ENCODE results near the gene ERG28. TPM values are rescaled to one million over a fixed set of nuclear protein-coding genes. Genes with fewer than 3 reads are reported as not detected.
A peak's percentile ranks its signal among the peaks of the same experiment; 100 is the strongest.

Gene ERG28
- total RNA-seq, 2 donors from 2014 or later, result 7.6 to 7.7 TPM

DNA sequence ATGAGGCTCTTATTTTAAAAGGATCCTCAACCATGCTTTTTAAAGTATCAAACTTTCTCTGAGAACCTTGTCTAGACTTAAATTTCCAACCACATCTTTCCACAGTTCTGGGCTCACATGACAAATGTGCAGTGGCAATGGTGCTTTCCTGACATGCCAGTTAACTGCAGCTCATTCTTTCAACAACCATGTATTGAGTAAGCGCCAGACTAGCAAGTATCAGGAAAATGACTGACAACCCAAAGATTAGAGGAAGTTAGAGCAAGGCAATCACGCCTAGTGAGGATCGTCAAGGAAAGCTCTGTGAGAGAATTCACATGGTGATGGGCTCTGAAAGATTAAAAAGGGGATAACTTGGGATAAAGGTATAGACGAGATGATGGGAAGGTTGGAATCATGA lies 46.5 kb downstream of the ERG28 start:
- TF ChIP-seq, protein P1, sequence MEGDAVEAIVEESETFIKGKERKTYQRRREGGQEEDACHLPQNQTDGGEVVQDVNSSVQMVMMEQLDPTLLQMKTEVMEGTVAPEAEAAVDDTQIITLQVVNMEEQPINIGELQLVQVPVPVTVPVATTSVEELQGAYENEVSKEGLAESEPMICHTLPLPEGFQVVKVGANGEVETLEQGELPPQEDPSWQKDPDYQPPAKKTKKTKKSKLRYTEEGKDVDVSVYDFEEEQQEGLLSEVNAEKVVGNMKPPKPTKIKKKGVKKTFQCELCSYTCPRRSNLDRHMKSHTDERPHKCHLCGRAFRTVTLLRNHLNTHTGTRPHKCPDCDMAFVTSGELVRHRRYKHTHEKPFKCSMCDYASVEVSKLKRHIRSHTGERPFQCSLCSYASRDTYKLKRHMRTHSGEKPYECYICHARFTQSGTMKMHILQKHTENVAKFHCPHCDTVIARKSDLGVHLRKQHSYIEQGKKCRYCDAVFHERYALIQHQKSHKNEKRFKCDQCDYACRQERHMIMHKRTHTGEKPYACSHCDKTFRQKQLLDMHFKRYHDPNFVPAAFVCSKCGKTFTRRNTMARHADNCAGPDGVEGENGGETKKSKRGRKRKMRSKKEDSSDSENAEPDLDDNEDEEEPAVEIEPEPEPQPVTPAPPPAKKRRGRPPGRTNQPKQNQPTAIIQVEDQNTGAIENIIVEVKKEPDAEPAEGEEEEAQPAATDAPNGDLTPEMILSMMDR (IDR thresholded peaks at IDR 0.05), result no peak
- H3K27me3 ChIP-seq (replicated peaks; ENCODE audit: insufficient read depth), result no peaks in the 10 kb centered on the region
- ATAC-seq (ENCODE audit: insufficient number of reproducible peaks, low FRiP score, low read depth), result no peak
- H3K4me1 ChIP-seq (ENCODE audit: control insufficient read depth in 1 of 2, low read depth in 2 of 2), result peaks cover 6 to 15% of the 10 kb centered on the region in 2 donors
- no peaks in the 10 kb centered on the region for H3K9me3 ChIP-seq
- H3K4me3 ChIP-seq, result no peak overlapping the region
- H3K27ac ChIP-seq, result no peak overlapping the region
- no peaks in the 10 kb centered on the region for H3K36me3 ChIP-seq
- DNase-seq (ENCODE audit: low spot score), result no peak

DNA sequence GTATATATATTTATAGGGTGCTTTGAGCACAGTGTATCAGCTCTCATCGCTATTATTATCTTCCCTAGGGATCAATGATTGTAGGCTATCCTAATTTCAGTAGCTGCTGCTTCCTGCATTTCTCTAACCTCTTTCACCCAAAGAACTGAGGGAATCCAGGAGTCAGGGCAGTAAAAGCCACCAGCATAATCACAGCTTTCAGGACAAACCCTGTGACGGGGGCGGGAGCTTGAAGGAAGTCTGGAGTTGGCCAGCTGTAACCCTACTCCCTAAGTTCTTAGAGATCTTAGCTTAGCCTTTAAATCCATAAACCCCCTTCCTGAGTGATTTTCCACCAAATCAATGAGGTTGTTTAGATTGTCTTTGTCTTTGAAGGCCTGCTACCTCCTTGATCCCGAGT lies 48.5 kb downstream of the ERG28 start:
- H3K4me1 ChIP-seq (ENCODE audit: control insufficient read depth in 1 of 2, low read depth in 2 of 2), result peaks cover 6 to 15% of the 10 kb centered on the region in 2 donors
- no peak overlapping the region for H3K27ac ChIP-seq
- H3K9me3 ChIP-seq, result no peaks in the 10 kb centered on the region
- TF ChIP-seq, protein P1 (IDR thresholded peaks at IDR 0.05), result no peak
- ATAC-seq (ENCODE audit: insufficient number of reproducible peaks, low FRiP score, low read depth) (no peak), DNase-seq (ENCODE audit: low spot score) (no peak)
- no peaks in the 10 kb centered on the region for H3K36me3 ChIP-seq
- no peak overlapping the region for H3K4me3 ChIP-seq
- no peaks in the 10 kb centered on the region for H3K27me3 ChIP-seq (replicated peaks; ENCODE audit: insufficient read depth)

DNA sequence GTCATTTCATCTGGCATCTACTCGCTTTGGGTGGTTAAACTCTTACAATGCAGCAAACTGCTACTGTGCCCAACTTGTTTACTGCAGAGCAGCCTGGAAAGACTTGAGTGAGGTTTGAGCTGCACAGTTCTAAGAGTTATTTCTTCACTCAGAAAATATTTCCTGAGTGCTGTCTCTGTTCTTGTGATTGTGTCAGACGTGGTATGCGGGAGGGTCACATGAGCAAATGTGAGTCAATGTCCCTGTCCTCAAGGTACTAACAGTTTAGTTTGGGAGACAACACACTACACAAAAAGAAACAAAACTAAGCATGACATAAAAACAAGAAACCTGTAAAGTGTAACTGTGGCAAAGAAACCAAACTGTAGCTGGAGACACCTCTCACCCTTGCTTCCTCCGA lies 49.8 kb downstream of the ERG28 start:
- H3K36me3 ChIP-seq, result no peaks in the 10 kb centered on the region
- no peak for ATAC-seq (ENCODE audit: insufficient number of reproducible peaks, low FRiP score, low read depth)

DNA sequence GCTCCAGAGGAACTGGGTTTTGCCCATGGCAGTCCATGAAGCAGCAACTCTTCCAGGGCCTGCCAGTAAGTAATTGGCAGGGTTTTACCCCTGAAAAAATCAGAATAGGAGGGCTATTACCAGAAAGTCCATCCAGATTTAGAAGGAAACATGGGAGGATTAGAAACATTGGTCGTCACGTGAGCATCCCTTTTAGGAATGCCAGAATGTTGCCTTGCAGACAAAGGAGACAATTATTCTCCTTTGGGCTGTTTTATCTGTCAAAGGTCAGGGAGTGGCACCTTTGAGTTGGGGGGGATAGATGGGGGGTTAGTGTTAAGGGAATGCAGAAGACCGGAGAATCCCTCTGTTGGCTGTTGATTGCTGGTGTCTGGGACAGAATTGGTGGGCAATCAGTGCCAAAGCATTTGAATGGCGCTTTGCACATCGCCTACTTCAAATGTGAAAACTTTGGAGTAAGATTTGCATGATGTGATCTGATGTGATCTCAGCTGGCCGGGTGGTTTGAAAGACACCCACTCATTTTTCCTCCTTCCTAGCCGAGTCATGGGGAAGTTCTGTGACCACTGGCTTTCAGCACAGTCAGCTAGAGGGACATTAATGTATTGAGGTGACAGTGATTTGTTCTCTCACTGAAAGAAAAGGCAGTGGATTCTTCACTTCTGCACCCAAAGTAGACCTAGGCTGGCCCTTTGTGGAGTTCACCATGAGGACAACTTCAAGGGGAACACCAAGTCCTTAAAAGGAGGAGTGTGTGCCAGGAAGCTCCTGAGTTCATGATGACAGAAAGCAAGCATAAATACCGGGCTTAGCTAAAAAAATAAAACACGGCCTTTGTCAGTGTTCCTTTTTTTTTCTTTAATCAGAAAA lies 50.8 kb downstream of the ERG28 start:
- H3K27ac ChIP-seq, result no peak overlapping the region
- peak; percentile 2 for DNase-seq (ENCODE audit: low spot score)
- peaks cover 6 to 23% of the 10 kb centered on the region in 2 donors for H3K4me1 ChIP-seq (ENCODE audit: control insufficient read depth in 1 of 2, low read depth in 2 of 2)

More for the DNA sequence above, 49.8 kb downstream of the ERG28 start:
- Histone ChIP-seq H3K4me1 (ENCODE audit: control insufficient read depth in 1 of 2, low read depth in 2 of 2) (peaks cover 6 to 16% of the 10 kb centered on the region in 2 donors), H3K27ac (peak overlapping the region; percentile 8 to 42), H3K27me3 (replicated peaks; ENCODE audit: insufficient read depth) (no peaks in the 10 kb centered on the region), H3K4me3 (no peak overlapping the region), H3K9me3 (no peaks in the 10 kb centered on the region)
- TF ChIP-seq, protein P1 (IDR thresholded peaks at IDR 0.05), result no peak
- DNase-seq (ENCODE audit: low spot score), result no peak

DNA sequence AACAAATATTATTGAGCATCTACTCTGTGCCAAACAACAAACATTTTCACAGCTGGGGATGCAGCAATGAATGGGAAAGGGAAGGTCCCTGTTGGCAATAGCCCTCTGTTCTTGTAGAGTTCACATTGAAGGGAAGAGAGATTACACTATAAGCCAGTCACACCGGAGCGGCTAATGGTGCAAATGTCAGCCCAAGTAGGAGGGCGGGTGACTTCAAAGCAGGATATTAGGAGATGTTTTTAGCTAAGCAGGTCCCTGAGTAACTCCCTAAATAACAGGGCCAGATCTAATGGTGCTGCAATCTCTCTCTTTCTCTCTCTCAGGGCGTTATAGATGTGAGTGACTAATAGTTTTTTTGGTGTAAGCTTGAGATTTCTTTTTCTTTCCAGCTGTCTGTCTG lies 51.6 kb downstream of the ERG28 start:
- no peak overlapping the region for H3K27ac ChIP-seq
- no peaks in the 10 kb centered on the region for H3K9me3 ChIP-seq
- no peak overlapping the region for H3K4me3 ChIP-seq
- H3K4me1 ChIP-seq (ENCODE audit: control insufficient read depth in 1 of 2, low read depth in 2 of 2), result peaks cover 6 to 23% of the 10 kb centered on the region in 2 donors
- H3K27me3 ChIP-seq (replicated peaks; ENCODE audit: insufficient read depth), result no peaks in the 10 kb centered on the region
- TF ChIP-seq, protein P1 (IDR thresholded peaks at IDR 0.05), result no peak
- DNase-seq (ENCODE audit: low spot score) (no peak), ATAC-seq (ENCODE audit: insufficient number of reproducible peaks, low FRiP score, low read depth) (no peak)
- no peaks in the 10 kb centered on the region for H3K36me3 ChIP-seq

More for the DNA sequence above, 50.8 kb downstream of the ERG28 start:
- Histone ChIP-seq H3K4me3 (peak overlapping the region; percentile 12), H3K27me3 (replicated peaks; ENCODE audit: insufficient read depth) (no peaks in the 10 kb centered on the region), H3K9me3 (no peaks in the 10 kb centered on the region), H3K36me3 (no peaks in the 10 kb centered on the region)
- TF ChIP-seq, protein P1 (IDR thresholded peaks at IDR 0.05), result no peak
- ATAC-seq (ENCODE audit: insufficient number of reproducible peaks, low FRiP score, low read depth), result no peak
